ENCODE data around the gene UVRAG.

Gene UVRAG

DNA sequence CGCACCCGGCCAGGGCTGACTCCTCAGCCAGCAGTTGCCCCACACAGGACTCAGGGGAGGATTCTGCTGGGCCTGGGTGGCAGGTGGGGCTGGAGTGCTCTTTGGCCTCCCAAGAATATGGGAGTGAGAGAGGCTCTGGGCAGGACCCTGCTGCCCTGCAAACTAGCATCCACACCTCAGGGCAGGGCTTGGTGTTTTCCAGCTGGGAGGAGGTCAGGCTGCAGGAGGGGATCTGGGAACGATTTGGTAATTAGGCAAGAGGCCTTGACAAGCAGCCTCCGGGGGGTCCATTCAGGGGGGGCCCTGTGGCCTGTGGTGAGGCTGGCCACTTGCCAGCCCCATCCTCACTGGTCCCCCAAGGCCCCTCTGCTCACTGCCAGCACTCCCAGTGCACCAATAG, 355.5 kb downstream of the UVRAG start:
- DNase-seq (ENCODE audit: low spot score): no peak

DNA sequence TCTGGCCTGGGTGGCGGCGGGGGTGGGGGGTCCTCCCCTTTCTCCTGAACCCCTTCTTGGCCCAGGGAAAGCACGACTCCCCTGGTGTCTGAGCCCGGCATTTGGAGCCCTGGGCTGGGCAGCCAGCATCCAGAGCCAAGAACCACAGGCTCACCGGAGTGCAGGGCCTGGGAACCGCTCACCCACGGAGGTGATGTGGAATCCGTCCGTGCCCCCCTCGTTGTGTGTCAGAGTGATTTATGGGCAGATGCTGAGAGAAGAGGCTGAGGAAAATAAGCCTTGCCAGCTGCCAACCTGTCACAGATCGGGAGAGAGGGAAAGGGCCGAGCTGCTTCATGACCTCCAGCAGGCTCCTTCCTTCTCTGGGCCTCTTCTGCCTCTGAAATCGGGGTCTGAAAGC, 357.6 kb downstream of the UVRAG start:
- no peak for DNase-seq (ENCODE audit: low spot score)

DNA sequence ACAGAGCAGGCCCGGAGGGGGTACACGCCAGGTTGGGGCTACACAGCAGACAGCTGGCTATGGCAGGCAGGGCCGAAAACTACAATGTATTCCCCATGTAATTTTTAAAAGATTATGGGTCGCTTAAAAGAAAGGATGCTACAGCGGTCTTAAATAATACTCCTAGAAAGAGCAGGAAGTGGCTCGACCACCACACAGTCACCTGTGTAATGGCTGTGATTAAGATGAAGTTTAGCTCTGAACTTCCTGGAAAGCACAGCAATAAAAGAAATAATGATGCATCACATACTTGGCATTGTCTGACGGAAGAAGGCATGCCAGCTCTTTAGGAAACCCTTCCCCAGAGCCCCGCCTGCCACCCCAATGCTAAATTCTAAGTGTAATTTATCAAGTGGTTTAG, 358.7 kb downstream of the UVRAG start:
- no peak for DNase-seq (ENCODE audit: low spot score)

DNA sequence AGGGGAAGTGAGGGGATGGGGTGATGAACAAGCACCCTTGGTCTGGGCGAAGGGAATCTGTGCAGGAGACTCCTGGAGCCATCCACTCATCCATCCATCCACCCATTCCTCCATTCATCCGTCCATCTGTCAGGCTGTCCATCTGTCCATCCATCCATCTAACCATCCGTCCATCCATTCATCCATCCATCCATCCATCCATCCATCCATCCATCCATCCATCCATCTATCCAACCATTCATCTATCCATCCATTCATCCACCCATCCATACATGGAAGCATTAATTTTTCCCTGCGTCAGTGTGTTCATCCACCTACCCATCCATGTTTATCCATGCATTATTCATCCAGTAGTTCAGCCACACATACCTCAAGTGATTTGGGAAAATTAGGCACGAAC, 359.3 kb downstream of the UVRAG start:
- no peak for DNase-seq (ENCODE audit: low spot score)

DNA sequence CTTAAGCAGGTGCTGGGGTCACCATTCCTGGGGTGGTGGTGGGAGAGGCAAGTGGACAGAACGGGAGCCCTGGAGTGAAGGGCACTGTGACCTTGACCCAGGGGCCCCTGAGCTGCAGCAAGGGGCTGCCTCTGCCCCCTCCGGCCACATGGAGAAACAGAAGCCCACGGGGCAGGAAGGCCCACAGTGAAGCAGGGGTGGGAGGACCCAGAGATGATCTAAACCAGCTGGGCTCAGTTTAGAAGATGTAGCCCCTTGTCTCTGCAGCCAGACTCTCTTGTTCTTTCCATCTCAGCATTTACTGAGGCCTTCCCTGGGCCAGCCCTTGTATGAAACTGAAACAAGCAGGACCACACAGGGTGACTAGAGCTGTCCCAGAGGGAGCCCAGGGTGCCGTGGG, 360.8 kb downstream of the UVRAG start:
- no peak for DNase-seq (ENCODE audit: low spot score)

DNA sequence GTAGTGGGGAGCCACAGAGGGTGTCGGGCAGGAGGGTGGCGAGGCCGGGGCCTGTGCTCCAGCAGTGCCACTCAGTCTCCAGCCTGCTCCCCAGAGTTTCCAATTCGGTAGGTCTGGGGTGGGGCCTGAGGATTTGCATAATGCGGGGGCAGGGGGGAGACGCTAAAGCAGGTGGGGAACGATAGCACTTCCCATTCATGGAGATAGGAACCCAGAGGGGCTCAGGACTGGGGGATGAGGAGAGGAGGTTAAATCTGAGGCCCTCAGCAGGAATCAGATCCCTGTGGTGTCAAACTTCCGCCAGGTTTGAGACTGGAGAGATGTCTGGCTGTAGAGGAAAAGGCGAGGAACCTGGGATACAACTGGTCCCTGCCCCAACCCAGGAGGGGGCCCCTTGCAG, 361.5 kb downstream of the UVRAG start:
- no peak for DNase-seq (ENCODE audit: low spot score)

DNA sequence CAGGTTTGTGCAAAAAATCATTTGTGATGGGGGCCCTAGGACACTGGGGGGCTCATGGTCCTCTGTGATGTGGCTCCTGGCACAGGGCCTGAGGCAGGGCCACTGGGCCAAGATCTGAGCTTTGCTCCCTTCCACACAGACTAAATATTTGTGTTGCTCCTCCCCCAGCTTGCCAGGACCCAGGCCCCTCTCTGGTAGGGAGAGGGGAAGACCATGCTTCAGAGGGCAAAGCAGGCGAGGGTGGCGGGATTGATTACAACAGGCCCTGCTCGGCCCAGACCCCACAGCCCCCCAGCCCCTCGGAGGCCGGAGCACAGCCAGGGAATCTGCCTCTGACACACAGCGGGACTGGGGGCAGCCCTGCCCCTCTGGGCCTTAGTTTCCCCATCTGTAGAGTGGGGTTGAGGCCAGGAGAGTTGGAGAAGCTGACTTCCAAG, 362.3 kb downstream of the UVRAG start:
- no peak for DNase-seq (ENCODE audit: low spot score)

DNA sequence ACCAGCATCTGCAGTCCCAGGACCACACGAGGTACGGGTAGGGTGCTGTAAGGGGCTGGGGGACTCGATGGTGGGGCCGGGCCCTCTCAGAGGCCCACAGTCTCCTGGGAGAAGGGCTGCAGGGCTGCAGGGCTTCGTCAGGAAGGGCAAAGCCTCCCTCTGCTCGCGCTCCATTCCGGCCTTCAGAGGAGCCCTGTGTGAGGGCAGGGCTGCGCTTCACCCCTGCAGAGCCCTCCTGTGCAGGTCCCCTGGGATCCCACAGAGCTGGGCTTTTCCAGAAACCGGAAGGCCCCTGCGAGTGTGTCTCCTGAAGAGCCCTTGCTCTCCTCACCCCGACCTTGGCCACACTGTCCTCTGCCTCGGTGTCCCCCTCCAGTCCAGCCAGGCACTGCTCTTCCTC, 364.1 kb downstream of the UVRAG start:
- no peak for DNase-seq (ENCODE audit: low spot score)

DNA sequence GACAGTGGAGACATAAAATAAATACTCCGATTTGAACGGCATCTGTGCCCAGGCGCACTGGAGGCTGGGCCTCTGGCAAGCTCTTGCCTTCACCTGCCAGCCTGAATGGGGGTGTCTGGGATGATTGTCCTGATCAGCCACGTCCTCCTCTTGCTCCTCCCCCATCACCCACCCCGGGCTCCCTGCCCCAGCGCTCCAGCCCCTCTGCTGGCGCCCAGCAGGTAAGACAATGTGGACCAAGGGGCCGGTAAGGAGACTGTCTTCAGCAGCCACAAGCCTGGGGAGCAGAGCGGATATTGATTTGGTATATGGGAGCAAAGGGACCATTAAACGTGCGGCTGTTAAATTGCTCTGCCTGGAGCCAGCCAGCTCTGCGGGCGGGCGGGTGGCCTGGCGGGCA, 366.4 kb downstream of the UVRAG start:
- DNase-seq (ENCODE audit: low spot score): no peak

DNA sequence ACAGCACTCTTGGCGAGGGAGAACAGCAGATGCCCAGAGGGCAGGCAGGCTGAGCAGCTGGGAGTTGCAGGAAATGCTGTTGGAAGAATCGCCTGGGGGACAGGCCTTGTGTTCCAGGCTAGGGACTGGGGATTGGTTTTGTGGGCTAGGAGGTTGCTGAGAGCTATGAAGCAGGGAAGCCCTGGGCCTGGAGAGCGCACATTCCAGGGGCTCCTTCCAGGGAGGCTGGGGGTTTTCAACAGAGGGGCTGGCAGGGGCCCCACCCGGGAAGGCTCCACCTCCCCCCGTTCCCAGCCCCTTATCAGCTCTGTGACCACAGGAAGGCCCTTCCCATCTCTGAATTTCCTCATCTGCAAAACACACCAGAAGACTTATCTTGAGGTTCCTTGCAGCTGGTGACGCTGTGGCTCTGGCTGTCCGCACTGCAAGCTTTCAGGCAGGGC, 369.6 kb downstream of the UVRAG start:
- no peak for DNase-seq (ENCODE audit: low spot score)

DNA sequence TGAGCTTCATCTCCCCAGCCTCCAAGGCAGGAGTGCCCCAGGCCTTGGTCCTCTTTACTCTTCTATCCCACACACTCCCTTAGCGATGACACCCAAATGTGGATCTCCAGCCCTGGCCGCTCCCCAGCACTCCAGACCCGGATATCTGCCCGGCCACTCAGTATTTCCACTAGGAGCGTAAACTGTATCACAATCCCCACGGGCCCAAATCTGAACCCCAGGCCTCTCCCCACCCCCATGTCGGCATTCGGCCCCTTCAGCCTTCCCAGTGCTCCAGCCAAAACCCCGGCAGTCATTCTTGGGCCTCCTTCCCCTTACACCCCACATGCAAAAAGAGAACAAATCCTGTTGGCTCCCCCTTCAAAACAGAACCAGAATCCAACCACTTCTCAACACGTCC, 370.5 kb downstream of the UVRAG start:
- DNase-seq (ENCODE audit: low spot score): no peak

DNA sequence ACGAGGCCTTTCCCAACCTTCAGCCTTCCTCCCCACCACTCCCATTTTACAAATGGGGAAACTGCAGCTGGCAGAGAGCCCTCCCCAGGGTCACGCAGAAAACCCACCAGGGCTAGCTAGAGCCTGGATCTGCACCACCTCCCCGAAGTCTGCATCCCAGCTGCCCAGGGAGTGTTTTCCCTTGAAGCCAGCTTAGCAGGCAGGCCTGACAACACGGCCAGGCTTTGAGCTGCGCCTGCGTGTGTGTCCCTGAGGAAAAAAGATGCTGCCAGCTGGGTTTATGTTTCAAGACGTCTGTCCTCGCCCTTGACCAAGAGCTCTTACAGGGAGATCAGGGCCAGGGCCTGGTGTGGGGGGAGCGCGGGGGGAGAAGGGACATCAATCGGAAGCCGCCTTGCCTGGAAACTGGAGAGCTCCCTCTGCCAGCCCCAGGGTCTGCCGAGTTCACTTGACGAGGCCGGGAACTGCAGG, 371.0 kb downstream of the UVRAG start:
- DNase-seq (ENCODE audit: low spot score): no peak

DNA sequence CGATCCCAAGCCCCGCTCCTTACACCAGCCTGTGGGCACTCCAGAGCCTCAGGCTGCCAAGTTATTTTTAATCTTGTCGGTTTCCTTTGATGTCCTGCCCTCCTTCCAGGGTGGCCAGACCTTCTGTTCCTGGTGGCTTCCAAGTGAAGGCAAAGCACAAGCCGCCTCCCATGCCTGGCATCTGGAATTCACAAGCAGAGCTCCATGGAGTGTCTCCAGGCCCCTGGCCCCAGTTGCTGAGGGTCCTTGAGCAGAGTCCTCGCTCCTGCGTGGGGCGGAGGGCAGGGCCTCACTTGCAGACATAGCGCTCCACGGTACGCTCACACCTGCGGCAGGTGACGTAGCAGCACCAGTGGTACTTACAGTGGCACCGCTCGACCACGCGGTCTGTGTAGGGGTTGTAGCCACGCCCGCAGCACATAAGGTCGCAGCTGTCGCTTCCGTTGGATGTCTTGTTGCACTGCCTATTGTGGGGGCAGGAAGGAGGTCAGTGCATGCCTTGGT, 371.8 kb downstream of the UVRAG start:
- DNase-seq (ENCODE audit: low spot score): no peak

DNA sequence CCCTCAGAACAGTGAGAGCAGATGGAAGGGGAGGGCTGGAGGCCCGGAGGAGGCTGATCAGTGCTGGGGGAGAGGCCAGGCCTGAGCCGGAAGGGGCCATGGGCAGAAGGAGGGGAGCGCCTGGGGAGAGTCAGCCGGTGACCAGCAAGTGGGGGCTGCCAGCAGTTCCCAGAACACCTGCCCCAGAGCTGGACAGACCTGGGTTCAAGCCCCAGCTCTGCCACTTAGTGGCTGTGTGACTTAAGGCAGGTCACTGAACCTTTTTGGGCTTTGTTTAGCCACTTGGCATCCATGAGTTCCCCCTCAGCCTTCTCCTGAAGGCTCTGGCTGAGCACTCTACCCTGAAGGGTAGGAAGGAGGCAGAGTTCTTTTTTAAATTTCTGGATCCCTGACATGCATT, 373.9 kb downstream of the UVRAG start:
- DNase-seq (ENCODE audit: low spot score): no peak

DNA sequence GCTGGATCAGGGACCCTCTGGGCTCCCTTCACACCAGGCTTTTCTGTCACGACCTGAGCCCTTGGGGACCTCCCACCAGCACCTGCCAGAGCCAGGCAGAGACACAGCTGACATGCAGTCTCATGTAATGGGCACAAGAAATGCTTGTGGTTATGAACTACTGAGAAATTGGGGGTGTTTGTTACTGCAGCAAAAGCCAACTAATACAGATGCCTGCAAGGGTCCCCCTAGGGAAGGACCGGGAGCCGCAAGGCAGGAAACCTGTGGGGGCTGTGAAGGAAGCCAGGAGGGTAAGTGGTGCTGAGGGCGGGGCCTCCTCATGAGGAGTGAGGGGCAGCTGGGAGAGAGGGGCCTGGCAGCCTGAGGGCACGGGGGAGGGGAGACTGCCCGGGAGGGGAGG, 374.7 kb downstream of the UVRAG start:
- no peak for DNase-seq (ENCODE audit: low spot score)

DNA sequence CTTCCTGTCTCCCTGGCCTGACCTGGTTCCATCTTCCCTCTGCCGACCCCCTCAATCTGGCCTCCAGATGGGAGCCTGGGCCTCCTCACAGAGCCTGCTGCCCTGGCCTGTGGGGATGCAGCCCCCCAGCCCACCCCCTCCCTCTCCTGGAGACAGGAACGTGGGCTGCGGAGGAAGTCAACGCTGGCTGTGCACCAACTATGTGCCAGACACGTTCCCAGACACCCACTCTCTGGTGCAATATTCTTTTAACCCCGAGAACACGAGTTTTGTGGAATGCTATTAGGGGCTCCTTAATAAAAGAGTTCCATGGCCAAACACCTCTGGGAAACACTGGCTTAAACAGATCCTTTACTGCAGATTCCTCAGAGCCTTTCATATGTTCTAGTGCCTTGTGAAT, 375.4 kb downstream of the UVRAG start:
- DNase-seq (ENCODE audit: low spot score): no peak
